Measurements from ENCODE around the gene MDK. TPM values are rescaled to one million over a fixed set of nuclear protein-coding genes. Genes with fewer than 3 reads are reported as not detected.
A peak's percentile ranks its signal among the peaks of the same experiment; 100 is the strongest.

MDK gene
- total RNA-seq, 1 experiment from 2014 or later: 0.49 TPM

DNA sequence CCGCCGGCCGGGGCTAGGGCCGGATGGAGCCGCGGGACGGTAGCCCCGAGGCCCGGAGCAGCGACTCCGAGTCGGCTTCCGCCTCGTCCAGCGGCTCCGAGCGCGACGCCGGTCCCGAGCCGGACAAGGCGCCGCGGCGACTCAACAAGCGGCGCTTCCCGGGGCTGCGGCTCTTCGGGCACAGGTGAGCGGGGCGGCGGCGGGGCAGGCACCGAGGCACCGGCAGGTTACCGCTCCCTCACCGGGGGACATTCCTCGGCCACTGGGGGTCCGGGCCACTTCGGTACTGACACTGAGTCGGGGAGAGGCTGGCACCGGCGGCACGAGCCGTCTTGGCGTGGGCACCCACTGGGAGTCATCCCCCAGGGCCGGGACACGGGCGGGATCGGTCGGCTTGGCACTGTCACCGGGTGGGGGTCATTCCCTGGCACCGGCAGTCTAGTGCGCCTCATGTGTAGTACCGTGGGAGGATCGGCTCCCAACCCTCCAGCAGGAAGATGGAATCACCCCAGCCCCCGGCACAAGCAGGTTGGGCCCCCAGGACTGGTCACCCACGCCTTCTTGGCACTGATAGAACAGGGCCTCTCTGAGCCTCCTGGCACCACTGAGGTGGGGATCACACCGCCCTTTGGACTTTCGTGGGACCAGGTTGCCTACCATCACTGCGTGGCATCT lies 33.7 kb upstream of the MDK start:
- Mint-ChIP-seq H3K27ac (ENCODE audit: low read depth, unreplicated experiment) (no peak overlapping the region), H3K9me3 (ENCODE audit: unreplicated experiment) (no peaks in the 10 kb centered on the region), H3K36me3 (ENCODE audit: insufficient read depth, unreplicated experiment) (peaks cover 6% of the 10 kb centered on the region), H3K27me3 (ENCODE audit: insufficient read depth, unreplicated experiment) (no peaks in the 10 kb centered on the region), H3K4me1 (ENCODE audit: insufficient read depth, unreplicated experiment) (peaks cover 31% of the 10 kb centered on the region), H3K4me3 (ENCODE audit: unreplicated experiment) (peak overlapping the region; percentile 59)
- ChIA-PET CTCF (interaction anchor here (0.6 to 1.6 kb wide), 8 partner anchors 9 to 145 kb away, joined by 3 to 7 read pairs (median 3); no protein-coding TSS in a partner anchor), POLR2A (interaction anchor here (0.7 to 1.4 kb wide), 5 partner anchors 9 to 104 kb away, joined by 4 to 6 read pairs (median 4); no protein-coding TSS in a partner anchor)
- intact Hi-C loops (cut with micrococcal nuclease): no loop called here
- no peak for DNase-seq (ENCODE audit: unreplicated experiment)
- no TSS peak for BruUV-seq (replicated peaks)
- TF ChIP-seq CTCF (IDR thresholded peaks at IDR 0.05; ENCODE audit: unreplicated experiment): no peak

DNA sequence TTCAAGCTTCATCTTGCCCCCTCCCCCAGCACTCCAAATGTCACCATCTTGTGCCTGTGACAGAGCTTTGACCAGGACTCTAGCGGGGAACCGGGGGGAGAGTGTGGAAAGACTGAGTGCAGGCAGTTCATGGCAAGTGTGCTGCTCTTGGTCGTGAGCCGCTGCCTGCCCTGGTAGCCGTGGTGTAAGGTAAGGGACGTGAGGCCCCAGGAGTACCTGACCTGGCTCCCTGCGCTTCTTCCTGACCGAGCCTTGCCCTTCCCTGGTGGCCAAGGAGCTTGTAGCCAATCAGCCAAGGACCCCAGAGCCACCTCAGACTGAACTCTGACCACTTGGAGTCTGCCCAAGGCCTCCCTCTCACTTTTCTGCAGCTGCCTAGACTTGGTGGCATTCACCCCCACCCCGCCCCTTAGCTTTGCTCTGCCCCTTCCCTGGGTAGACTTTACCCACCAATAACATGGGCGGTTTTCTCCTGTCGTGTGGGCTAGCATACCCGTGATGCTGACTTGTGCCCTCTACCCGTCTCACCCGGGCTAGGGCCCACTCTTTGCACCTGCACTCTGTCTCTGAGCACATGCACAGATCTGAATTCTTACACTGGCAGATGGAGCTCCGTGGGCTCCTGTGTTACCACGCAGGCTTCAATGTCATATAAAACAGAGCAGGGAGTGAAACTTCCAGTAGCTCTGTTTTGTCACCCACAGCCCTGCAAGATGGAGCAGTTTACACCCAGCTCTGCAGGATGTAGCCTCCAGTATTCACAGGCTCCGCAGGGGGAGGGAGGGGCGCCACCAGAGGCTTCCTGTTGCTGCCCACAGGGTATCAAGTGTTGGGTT lies 32.7 kb upstream of the MDK start:
- intact Hi-C loops (cut with micrococcal nuclease): no loop called here
- POLR2A ChIA-PET: interaction anchor here (0.6 to 1.4 kb wide), 7 partner anchors 8 to 273 kb away, joined by 3 to 6 read pairs (median 4); no protein-coding TSS in a partner anchor
- CTCF ChIA-PET: interaction anchor here (0.6 to 1.6 kb wide), 16 partner anchors 9 to 209 kb away, joined by 3 to 7 read pairs (median 3); no protein-coding TSS in a partner anchor

DNA sequence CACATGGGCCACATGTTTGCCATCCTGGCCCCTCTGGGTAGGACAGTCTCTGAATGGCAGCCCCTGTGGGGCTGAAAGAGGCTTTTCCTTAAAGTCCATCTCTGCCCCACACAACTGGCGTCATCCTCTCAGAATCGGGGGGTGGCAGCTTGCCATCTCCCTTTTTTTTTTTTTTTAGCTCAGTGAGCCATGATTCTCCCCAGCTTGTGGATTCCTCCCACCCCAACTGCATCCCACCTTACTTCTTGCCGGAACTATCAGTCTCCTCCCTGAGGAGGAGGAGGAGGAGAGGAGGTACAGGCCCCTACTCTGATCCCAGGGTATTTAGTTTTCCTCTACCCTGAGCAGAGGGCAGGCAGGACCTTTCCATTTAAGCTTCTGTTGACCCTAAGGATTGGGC lies 30.8 kb upstream of the MDK start:
- ChIA-PET CTCF (interaction anchor here (0.6 to 3.0 kb wide), 8 partner anchors 10 to 112 kb away, joined by 3 to 23 read pairs (median 4); no protein-coding TSS in a partner anchor), POLR2A (interaction anchor here (0.6 kb wide), 1 partner anchor 303 kb away, joined by 3 read pairs; no protein-coding TSS in a partner anchor)
- no peak overlapping the region for H3K4me3 Mint-ChIP-seq (ENCODE audit: unreplicated experiment)
- H3K36me3 Mint-ChIP-seq (ENCODE audit: insufficient read depth, unreplicated experiment): peaks cover 6% of the 10 kb centered on the region
- no peak for TF ChIP-seq CTCF (IDR thresholded peaks at IDR 0.05; ENCODE audit: unreplicated experiment)
- no peaks in the 10 kb centered on the region for H3K9me3 Mint-ChIP-seq (ENCODE audit: unreplicated experiment)
- no peak for DNase-seq (ENCODE audit: unreplicated experiment)
- peaks cover 20% of the 10 kb centered on the region for H3K4me1 Mint-ChIP-seq (ENCODE audit: insufficient read depth, unreplicated experiment)
- H3K27me3 Mint-ChIP-seq (ENCODE audit: insufficient read depth, unreplicated experiment): no peaks in the 10 kb centered on the region
- H3K27ac Mint-ChIP-seq (ENCODE audit: low read depth, unreplicated experiment): peak overlapping the region; percentile 16
- no TSS peak for BruUV-seq (replicated peaks)
- intact Hi-C loops (cut with micrococcal nuclease): no loop called here

More for the DNA sequence above, 32.7 kb upstream of the MDK start:
- H3K4me1 Mint-ChIP-seq (ENCODE audit: insufficient read depth, unreplicated experiment): peaks cover 31% of the 10 kb centered on the region
- peaks cover 6% of the 10 kb centered on the region for H3K36me3 Mint-ChIP-seq (ENCODE audit: insufficient read depth, unreplicated experiment)
- H3K9me3 Mint-ChIP-seq (ENCODE audit: unreplicated experiment): no peaks in the 10 kb centered on the region
- no peak for TF ChIP-seq CTCF (IDR thresholded peaks at IDR 0.05; ENCODE audit: unreplicated experiment)
- TSS peak; percentile 27 for BruUV-seq (replicated peaks)
- peak overlapping the region; percentile 59 for H3K4me3 Mint-ChIP-seq (ENCODE audit: unreplicated experiment)
- H3K27me3 Mint-ChIP-seq (ENCODE audit: insufficient read depth, unreplicated experiment): no peaks in the 10 kb centered on the region
- peak overlapping the region; percentile 27 for H3K27ac Mint-ChIP-seq (ENCODE audit: low read depth, unreplicated experiment)
- no peak for DNase-seq (ENCODE audit: unreplicated experiment)

DNA sequence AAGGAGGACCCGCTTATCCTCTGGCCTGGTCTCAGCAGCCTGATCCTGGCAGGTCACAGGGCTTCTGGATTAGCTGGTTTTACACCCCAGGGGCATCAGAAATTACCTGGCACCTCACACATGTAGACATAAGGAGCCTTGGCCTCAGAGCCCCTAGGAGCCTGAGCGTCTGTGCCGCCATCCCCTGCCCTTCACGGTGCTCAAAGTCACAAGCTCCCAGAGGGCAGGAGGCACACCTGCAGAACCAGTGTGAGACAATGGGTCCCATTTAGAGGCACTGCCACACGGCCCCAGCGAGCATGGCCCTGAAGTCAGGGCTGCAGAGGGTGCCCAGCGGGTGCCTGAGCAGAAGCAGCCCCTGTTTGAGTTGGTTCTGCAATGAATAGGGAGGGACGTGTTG lies 30.3 kb upstream of the MDK start:
- no TSS peak for BruUV-seq (replicated peaks)
- ChIA-PET POLR2A (no interaction called here), CTCF (interaction anchor here (0.7 to 3.0 kb wide), 10 partner anchors 10 to 113 kb away, joined by 3 to 23 read pairs (median 4); no protein-coding TSS in a partner anchor)
- Mint-ChIP-seq H3K27ac (ENCODE audit: low read depth, unreplicated experiment) (peak overlapping the region; percentile 16), H3K4me1 (ENCODE audit: insufficient read depth, unreplicated experiment) (peaks cover 19% of the 10 kb centered on the region), H3K36me3 (ENCODE audit: insufficient read depth, unreplicated experiment) (peaks cover 6% of the 10 kb centered on the region), H3K9me3 (ENCODE audit: unreplicated experiment) (no peaks in the 10 kb centered on the region), H3K27me3 (ENCODE audit: insufficient read depth, unreplicated experiment) (no peaks in the 10 kb centered on the region), H3K4me3 (ENCODE audit: unreplicated experiment) (no peak overlapping the region)
- intact Hi-C loops (cut with micrococcal nuclease): no loop called here
- no peak for TF ChIP-seq CTCF (IDR thresholded peaks at IDR 0.05; ENCODE audit: unreplicated experiment)
- DNase-seq (ENCODE audit: unreplicated experiment): no peak
